Endothelial cell (in vitro differentiated cells): ENCODE results near the gene CMIP. TPM values are rescaled to one million over a fixed set of nuclear protein-coding genes. Genes with fewer than 3 reads are reported as not detected.

Source experiments
- DNase-seq: peaks from one replicate; pipeline ENCODE4 v3.0.0; 2021; ENCODE audit warnings: low spot score
- H3K27ac Mint-ChIP-seq: one replicate; pipeline ENCODE4 v1.8.0; 2021; ENCODE audit warnings: mixed read lengths, inconsistent platforms; ENCODE audit not compliant: unreplicated experiment
- H3K27me3 Mint-ChIP-seq: one replicate; pipeline ENCODE4 v1.8.0; 2021; ENCODE audit warnings: mild to moderate bottlenecking, moderate library complexity, mixed read lengths, inconsistent platforms; ENCODE audit not compliant: unreplicated experiment
- H3K36me3 Mint-ChIP-seq: one replicate; pipeline ENCODE4 v1.8.0; 2021; ENCODE audit warnings: mild to moderate bottlenecking, low read depth, mixed read lengths, inconsistent platforms; ENCODE audit not compliant: unreplicated experiment
- H3K4me1 Mint-ChIP-seq: one replicate; pipeline ENCODE4 v1.8.0; 2021; ENCODE audit warnings: mild to moderate bottlenecking, mixed read lengths, inconsistent platforms; ENCODE audit not compliant: unreplicated experiment
- H3K4me3 Mint-ChIP-seq: one replicate; pipeline ENCODE4 v1.8.0; 2021; ENCODE audit warnings: mild to moderate bottlenecking, mixed read lengths, inconsistent platforms; ENCODE audit not compliant: unreplicated experiment
- H3K9me3 Mint-ChIP-seq: one replicate; pipeline ENCODE4 v1.8.0; 2021; ENCODE audit warnings: mixed read lengths, inconsistent platforms; ENCODE audit not compliant: unreplicated experiment
- CTCF ChIP-seq: fragments of 200-600 bp; sonication (generic); IDR thresholded peaks from one replicate; pipeline ENCODE4 v1.5.0; 2021; ENCODE audit warnings: antibody characterized with exemption; ENCODE audit not compliant: unreplicated experiment
- total RNA-seq: library from RNA; stranded (reverse); fragmentation: NEBNext Ultra II Directional; extraction: Animal tissue kit (Norgen Biotek cat#: 25700); gene quantifications from one replicate; pipeline ENCODE4 v1.2.1, GENCODE V29; 2021; ENCODE audit not compliant: unreplicated experiment

The CMIP gene
- total RNA-seq, 1 donor from 2014 or later = 98.9 TPM

DNA sequence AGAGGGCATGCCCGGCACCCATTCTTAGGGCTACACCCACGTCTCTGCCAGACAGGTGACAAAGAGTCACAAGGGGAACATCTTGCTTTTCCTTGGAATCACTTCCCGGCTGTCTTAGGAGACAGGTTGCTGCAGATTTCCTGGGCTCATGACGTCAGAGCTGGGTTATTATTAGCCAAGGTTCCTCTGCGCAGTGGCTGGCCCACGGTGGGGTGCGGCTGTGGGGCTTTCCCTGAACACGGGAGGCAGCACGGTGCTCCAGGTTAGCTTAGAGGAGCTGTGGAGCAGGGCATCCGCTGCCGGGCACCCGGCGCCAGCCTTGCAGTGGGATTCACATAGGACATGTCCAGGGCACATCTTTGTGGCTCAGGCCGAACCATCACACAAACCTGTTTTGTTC is 216.5 kb downstream of the CMIP start:
- Mint-ChIP-seq H3K4me3 (no peak overlapping the region), H3K27ac (no peak overlapping the region), H3K9me3 (no peaks in the 10 kb centered on the region), H3K4me1 (peaks cover 7% of the 10 kb centered on the region), H3K27me3 (peaks cover 6% of the 10 kb centered on the region), H3K36me3 (peaks cover 42% of the 10 kb centered on the region)
- no peak for TF ChIP-seq CTCF
- no peak for DNase-seq

- Mint-ChIP-seq H3K27me3 (peaks cover 9% of the 10 kb centered on the region), H3K4me1 (peaks cover 9% of the 10 kb centered on the region), H3K4me3 (no peak overlapping the region), H3K9me3 (no peaks in the 10 kb centered on the region), H3K36me3 (peaks cover 34% of the 10 kb centered on the region), H3K27ac (peak overlapping the region; percentile 30)
- DNase-seq = no peak
- TF ChIP-seq CTCF = no peak
These were observed 219.5 kb downstream of the CMIP start for GRCh38 chr16:81664153-81664552.

- DNase-seq = no peak
These were observed 221.0 kb downstream of the CMIP start for GRCh38 chr16:81665588-81665987.

GRCh38 chr16:81666113-81666512 is 221.5 kb downstream of the CMIP start:
- Mint-ChIP-seq H3K9me3 (no peaks in the 10 kb centered on the region), H3K4me1 (peaks cover 7% of the 10 kb centered on the region), H3K27me3 (peaks cover 9% of the 10 kb centered on the region), H3K36me3 (peaks cover 37% of the 10 kb centered on the region), H3K4me3 (peak overlapping the region; percentile 25), H3K27ac (no peak overlapping the region)
- no peak for DNase-seq
- TF ChIP-seq CTCF = no peak

More at GRCh38 chr16:81665588-81665987, 221.0 kb downstream of the CMIP start:
- H3K27ac Mint-ChIP-seq = no peak overlapping the region
- TF ChIP-seq CTCF = no peak
- H3K27me3 Mint-ChIP-seq = peaks cover 9% of the 10 kb centered on the region
- H3K4me3 Mint-ChIP-seq = no peak overlapping the region
- peaks cover 7% of the 10 kb centered on the region for H3K4me1 Mint-ChIP-seq
- peaks cover 34% of the 10 kb centered on the region for H3K36me3 Mint-ChIP-seq
- H3K9me3 Mint-ChIP-seq = no peaks in the 10 kb centered on the region

DNA sequence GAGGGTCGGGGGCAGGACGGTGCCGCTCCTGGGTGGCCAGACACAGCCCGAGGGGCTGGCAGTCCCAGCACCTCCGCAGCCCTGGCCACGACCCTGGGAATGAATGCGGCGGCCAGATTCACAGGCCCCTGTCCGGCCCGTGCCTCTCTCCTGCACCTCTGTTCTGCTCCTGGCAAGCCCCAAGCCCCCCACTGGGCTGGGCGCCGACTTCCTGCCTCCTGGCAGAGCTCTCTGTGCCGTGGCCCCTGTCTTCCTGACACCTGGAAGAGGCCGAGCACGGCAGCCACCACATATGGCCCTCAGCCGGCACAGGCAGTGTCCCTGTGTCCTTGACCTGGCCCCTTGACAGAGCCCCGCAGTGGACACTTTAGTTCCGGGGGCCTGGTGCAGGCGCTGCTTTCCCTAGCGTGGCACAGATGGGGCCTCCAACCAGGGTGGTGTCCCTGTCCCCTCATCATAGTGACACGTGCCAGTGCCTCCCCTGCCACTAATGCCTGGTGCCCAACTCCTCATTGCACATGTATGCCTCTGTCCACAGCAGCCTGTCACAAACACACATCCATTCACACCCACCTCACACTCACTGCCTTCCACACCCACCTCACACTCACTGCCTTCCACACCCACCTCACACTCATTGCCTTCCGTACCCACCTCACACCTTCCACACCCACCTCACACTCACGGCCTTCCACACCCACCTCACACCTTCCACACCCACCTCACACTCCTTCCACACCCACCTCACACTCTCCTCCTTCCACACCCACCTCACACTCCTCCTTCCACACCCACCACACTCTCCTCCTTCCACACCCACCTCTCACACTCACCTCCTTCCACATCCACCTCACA is 223.9 kb downstream of the CMIP start:
- Mint-ChIP-seq H3K9me3 (no peaks in the 10 kb centered on the region), H3K27ac (peak overlapping the region; percentile 18), H3K4me1 (peaks cover 4% of the 10 kb centered on the region), H3K4me3 (no peak overlapping the region), H3K36me3 (peaks cover 45% of the 10 kb centered on the region), H3K27me3 (peaks cover 6% of the 10 kb centered on the region)
- TF ChIP-seq CTCF = no peak
- DNase-seq = no peak
